Fibroblast of the aortic adventitia (primary cell): Measurements from ENCODE around the gene ADRA2C. TPM values are rescaled to one million over a fixed set of nuclear protein-coding genes. Genes with fewer than 3 reads are reported as not detected.

ENCODE experiments used
- DNase-seq: peaks from one replicate; pipeline ENCODE4 v3.0.0-alpha.2; 2010; ENCODE audit warnings: low read depth
- H3K4me3 ChIP-seq: 2 replicates; pipeline ENCODE4 v1.5.1; 2011; ENCODE audit warnings: low read depth, mild to moderate bottlenecking, control low read depth, low read length, moderate library complexity
- CTCF ChIP-seq: IDR thresholded peaks from 2 replicates; pipeline ENCODE4 v1.5.1; 2011; ENCODE audit warnings: mild to moderate bottlenecking, low read length, control low read depth, inconsistent platforms; ENCODE audit not compliant: insufficient read depth
- total RNA-seq: library from RNA; depleted of rRNA; stranded (reverse); fragments of >200 nt; gene quantifications from 2 replicates; pipeline ENCODE4 v1.2.3, GENCODE V29; 2012; ENCODE audit warnings: low replicate concordance

The ADRA2C gene
- total RNA-seq, 1 donor: not detected

- DNase-seq: no peak
- peak; percentile 24 for TF ChIP-seq CTCF
- no peak overlapping the region for H3K4me3 ChIP-seq
Measured at GRCh38 chr4:3783693-3784306, 17.6 kb downstream of the ADRA2C start.

- no peak overlapping the region for H3K4me3 ChIP-seq
- TF ChIP-seq CTCF: no peak
- no peak for DNase-seq
Measured at GRCh38 chr4:3784454-3785291, 18.5 kb downstream of the ADRA2C start.

- no peak overlapping the region for H3K4me3 ChIP-seq
- no peak for DNase-seq
- no peak for TF ChIP-seq CTCF
Measured at GRCh38 chr4:3785292-3785565, 19.0 kb downstream of the ADRA2C start.

- DNase-seq: no peak
- TF ChIP-seq CTCF: no peak
- H3K4me3 ChIP-seq: no peak overlapping the region
Measured at GRCh38 chr4:3786196-3786869, 20.1 kb downstream of the ADRA2C start.

- no peak overlapping the region for H3K4me3 ChIP-seq
- no peak for DNase-seq
- TF ChIP-seq CTCF: no peak
Measured at GRCh38 chr4:3787489-3788365, 21.5 kb downstream of the ADRA2C start.

- no peak for TF ChIP-seq CTCF
- DNase-seq: no peak
- H3K4me3 ChIP-seq: no peak overlapping the region
Measured at GRCh38 chr4:3788366-3788660, 22.1 kb downstream of the ADRA2C start.
